NCI-H69 (cell line): ENCODE results near the gene GUCA2B.

Source experiments
- DNase-seq: peaks from one replicate; lab custom pipeline; 2025; lab: John Stamatoyannopoulos, UW

Gene GUCA2B

DNA sequence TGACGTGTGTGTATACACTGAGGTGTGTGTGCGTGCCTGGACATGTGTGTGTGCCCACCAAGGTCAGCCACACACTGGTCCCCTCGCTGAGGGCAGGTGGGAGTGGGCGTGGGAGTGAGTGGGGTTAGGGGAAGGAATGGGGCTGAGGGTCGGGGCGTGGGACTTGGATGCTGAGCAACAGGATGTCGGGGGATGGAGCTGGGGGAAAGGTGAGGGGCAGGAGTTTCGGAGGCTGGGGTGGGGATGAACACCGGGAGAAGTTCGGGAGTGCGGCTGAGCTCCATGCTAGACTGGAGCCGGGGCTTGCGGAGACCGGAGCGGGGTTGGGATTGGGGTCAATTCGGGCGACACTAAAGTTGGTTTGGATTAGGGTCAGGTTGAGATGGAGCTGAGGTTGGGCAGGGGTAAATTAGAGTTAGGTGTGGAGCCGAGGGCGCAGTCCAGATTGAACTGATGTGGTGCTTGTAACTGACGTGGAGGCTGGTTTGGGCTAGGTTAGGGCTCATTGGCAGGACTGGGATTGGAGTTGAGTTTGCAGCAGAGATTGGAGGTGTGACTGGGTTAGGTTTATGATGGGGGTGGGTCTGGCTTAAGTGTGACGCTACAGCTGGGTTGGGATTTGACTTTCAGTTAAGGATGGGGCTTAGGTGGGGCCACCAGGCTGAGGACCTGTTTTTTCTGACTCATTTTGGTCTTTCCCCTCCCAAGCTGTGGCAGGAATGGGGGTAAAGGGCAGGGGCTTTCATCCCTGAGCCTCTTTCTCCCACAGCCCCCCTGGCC is 14.6 kb downstream of the GUCA2B start:
- no peak for DNase-seq

DNA sequence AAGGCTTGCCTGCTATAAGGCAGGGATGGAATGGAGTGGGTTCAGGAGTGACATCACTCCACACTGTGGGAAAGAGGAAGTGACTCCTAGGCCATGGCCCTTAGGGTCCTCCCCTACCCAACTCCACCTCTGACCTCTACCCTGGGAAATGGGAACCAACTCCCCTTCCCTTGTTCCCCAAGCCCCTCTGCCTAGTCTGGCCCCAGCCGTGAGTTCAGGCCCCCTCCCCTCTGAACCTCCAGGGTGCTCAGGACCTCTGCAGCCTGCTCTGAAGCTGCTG is 15.1 kb downstream of the GUCA2B start:
- DNase-seq: no peak

DNA sequence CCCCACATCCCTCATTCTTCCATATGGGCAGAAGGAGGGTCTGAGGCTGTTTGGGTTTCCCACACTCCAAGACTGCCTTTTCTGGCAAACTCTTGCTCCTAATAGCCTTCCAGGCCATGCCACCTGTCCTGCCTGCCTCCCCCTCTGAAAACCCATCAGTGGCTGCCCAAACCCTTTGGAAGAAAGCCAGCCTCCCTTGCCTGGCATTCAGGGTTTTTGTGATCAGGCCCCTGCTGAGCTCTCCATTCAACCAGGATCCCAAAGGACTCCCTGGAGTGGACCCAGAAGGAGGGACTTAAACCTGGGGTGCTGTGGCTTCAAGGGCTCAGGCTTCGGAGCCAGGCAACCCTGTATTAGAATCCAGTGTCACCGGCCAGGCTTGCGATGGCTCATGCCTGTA is 15.6 kb downstream of the GUCA2B start:
- peak; percentile 76 for DNase-seq

DNA sequence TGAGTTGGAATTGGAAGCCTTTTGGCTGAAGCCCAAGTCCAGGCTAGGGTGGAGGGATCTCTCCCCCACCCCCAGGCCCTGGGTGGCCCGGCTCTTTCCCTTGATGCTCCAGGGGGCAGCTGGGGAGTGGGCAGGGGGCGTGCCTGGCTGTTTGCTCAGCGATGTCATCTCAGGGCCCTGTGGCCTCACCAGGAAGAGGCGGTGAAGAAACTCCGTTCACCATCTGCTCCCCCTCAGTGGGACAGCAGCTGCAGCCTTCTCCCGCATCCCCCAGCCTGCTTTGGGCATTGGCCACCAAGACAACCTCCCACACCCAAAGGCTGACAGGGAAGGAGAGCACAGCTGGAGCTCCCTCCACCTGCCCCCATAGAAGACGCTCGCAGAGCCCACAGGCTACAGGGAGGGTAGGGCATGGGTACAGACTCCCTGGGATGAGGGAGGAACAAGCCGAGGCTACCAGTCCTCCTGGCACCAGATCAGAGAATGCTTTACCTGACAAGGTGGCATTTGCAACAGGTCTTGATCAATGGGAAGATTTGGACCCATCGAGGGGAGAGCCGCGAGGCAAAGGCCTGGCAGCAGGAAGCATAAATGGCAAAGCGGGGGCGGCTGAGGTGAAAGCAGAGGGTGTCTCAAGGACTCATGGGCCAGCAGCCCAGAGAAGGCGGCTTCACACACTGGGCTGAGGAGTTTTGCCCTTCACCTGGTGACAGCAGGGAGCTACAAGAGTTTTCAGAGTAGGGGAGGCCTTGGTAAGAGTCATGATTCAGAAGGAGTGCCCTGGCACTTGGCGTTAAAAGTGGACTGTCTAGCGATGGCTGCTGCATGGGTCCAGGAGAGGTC is 17.8 kb downstream of the GUCA2B start:
- peak; percentile 89 for DNase-seq

DNA sequence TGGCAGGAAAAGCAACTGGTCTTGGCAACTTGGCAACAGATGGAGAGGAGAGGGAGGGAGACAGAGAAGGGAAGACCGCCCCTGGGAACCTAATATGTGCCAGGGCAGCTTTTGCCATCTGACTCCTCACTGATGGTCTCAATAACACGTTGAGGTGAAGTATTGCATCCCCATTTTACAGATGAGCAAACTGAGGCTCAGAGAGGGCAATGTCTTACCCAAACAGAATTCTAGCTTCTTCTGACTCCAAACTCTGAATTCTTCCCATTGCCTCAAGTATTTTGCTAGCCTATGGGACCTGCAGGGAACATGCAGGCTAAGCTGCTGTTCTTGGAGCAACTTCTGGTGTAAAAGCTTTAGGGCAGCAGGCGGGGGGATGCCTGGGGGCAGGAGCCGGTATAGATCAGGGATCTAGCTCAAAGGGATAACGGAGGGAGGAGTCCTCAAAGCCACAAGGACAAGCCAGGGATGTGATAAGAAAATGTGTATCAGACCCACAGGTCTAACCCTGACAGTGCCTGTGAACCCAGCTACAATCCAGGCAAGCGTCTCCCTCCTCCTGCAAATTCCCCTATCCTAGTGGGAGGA is 18.6 kb downstream of the GUCA2B start:
- DNase-seq: peak; percentile 35

DNA sequence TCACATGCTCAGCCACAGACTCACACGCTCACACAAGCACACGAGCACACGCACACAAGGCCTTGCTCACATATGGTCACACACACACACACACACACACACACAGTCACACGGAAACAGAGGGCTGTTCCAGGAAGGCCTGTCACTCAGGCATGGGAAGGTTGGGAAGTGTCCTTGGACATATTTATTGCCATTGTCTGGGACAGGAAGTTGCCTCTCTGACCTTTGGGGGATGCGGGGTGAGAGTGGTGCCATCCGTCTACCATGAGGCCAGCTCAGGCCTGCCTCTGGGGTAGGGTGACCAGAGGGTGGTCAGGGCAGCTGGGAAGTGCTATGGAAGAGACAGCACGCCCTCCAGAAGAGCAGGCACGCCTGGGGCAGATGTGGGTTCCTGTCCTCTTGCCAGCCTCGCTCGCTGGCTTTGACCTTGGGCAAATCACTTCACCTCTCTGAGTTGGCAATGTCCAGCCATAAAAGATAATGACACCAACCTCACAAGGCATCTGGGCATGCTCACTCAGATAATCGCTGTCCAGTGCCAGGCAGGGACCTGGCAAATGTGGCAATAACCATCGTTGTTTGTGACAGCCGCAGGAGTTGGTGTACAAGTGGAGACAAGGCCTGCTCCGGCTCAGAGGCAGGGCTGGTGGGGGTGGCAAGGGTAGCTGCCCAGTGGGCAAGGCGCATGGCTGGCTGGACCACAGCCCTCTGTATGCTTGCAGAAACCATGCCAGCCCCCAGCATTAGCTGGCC is 19.3 kb downstream of the GUCA2B start:
- peak; percentile 21 for DNase-seq

DNA sequence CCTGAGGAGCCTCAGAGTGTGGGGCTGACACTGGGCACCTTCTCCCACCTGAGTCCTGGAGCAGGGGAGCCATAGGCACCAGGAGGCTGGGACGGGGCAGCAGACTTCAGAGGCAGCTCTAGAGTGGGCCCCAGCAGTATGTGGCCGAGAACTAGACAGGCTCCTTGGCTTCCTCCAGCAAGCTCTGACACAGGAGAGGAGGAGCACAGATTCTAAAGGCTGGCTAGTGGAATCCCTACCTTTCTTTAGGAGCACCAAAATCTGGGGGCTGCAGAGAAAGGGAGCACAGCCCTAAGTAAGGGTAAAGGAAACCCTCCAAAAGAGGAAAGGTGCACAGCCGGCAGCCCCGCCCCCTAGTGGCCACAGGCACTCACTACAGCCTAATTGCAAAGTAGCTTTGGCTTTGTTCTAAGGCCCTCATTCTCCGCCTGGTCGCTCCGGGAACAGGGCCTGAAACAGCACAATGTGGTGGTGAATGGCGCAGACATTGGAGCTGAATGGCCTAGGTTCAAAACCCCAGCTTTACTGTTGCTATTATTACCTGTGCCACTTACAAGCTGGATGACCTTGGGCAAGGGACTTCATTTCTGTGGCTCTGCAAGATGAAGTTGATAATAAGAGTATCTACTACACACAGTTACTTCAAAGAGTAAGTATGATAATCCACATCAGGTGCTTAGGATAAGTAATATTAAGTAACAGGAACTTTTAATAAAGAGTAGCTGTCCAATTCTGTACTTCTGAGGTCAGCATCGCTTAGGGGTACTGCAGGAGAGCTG is 20.1 kb downstream of the GUCA2B start:
- DNase-seq: peak; percentile 45

DNA sequence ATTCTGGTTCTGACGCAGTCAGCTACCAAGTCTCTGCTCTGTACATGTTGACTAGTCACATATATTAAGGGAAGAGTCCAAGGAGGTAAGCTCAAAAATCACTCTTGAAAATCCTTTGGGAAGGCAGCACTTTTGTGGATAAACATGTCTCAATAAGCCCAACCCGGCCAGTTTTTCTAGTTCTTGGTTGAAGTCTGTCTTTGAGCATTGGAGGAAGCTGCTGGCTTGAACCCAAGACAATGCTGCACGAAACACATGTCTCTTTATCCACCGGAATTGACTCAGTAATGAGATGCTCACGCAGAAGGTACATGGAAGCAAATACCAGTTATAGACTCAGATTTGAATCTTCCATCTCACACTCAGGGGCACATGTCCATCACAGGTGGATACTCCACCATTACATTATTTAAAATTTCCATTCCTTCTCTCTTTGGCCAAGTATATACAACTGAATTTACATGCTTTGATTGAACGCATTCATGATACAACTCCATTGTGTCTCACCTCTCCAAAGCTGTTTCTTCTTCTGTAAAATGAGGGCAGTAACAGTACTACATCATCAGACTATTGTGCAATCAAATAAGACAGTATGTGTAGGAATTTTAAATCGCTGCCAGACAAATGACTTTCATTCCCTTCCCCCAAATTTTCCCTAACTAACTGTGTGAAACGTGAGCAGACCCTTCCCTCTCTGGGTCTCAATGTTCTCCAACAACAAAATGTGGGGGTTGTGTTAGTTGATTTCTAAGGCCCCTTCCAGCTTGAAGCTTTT is 20.9 kb downstream of the GUCA2B start:
- no peak for DNase-seq

DNA sequence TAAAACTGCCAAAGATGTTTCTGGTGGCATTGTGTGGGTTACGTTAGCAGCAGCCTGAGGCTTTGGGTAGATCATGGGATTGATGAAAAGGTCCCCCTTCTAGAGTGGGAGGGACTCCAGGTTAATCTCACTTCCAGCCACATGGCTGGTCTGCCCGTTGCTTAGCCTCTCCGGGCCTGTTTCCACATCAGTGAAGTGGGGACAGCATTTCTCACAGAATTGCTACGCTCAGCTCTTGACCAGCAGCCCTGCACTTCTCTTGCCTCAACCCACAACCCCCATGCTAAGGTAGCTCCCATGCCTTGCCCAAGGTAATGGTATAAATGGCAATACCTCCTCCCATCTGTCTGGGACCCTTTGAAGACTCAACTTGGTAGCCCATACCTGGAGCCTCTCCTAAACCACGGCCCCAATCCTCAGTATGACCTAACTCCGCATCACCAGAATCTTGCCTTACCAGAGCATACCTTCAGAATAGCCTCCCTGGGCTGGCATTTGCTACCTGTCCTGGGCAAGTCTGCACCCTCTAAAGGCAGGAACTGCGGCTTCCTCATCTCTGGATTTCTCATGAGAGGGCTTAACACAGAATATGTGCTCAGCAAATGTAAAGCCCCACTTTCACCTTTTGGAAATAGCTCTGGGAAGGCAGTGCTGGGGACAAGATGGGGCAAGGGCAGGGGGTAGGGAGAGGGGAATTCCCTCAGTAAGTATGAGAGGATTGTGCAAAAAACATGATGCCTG is 22.3 kb downstream of the GUCA2B start:
- DNase-seq: no peak

DNA sequence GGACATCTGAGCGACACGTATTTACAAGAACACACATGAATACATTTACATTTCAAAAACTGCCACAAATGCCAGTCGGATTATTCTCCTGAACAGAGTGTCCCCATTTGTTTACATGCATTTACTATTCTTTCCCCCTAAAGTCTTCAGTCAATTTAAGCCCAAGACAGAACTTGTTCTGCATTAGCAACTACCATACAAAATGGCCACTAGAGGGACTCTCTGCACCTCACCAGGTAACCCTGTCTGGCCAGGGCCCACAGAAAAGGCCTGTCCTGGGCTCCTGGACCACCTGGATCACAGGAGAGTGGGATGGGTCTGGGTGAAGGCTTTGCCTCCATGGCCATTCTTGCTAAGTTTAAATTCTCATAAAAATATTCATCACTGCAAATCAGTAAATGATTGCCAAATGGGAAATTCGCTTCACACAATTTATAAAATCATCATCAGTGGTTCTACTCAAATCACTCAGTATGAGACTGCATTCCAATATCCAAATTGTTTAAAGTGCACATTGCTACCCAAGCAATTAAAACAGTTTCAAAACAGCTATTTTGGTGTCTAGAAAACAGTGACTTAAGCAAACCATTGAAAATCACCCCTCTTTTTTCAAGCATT is 23.8 kb downstream of the GUCA2B start:
- DNase-seq: peak; percentile 62

DNA sequence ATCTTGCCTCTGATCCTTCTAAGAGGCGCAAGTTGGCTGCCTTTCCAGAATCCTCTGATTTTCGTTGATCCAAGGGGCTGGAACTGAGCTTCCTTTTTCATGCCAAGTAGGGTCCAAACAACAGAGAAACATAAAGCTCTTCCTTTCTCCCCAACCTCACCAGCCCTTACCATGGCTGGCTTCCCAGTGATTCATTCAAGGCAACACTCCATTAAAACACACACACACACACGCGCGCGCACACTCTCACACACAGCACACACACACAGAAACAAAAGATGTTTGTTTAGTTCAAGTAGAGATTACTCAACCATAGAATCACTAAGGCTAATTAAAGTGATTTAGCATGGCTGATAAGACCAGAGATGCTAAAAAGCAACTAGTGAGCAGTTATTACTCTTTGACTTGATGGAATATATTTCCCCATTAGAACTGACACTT is 24.4 kb downstream of the GUCA2B start:
- DNase-seq: peak; percentile 71

DNA sequence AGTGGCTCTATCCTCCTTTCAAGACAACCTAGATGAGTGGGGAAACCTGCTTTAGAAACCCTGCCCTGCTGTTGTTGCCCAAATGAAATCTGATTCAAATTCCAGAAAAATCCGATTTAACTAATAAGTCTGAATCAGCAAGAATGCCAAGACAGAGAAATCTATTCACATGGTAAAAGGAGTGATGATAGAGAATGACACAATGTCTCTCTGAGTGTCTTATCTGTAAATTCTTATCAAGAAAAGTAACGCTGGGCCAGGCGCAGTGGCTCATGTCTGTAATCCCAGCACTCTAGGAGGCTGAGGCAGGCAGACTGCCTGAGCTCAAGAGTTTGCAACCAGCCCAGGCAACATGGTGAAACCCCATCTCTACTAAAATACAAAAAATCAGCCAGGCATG is 25.0 kb downstream of the GUCA2B start:
- DNase-seq: no peak

DNA sequence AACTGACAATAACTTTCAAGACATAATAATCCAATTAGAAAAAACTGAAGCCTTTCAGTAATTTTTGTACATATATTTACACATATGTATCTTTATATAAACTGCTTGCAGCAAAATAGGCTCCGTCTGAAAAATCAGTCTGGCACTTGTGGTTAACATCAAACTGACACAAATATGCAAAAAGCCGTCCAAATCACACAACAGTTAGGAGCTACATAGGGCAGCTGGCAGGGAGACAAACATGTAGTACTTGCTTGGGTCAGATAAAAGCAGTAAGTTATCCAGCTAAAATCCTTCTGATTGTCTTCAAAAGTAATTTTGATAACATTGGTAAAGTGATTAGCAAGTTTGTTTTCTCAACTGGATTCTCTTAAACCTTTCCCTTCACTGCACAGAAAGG is 26.1 kb downstream of the GUCA2B start:
- DNase-seq: no peak

DNA sequence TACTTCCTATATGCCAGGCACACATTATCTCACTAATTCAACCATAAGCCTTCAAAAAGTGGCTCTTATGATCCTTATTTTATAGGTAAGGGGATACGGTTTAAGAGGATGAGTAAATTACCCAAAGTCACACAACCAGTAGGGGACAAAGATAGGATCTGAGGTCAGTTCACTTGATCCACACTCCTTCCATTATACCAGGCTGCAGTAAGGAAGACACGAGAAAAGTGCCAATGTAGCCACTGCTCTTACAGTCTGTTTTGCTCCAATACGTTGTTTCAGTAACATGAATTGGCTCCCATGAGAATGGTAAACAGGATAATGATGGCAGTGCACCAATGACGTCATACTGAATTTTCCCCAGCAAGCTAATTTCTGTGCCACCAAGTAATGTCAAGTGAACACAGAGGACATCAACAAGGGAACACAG is 26.7 kb downstream of the GUCA2B start:
- no peak for DNase-seq

DNA sequence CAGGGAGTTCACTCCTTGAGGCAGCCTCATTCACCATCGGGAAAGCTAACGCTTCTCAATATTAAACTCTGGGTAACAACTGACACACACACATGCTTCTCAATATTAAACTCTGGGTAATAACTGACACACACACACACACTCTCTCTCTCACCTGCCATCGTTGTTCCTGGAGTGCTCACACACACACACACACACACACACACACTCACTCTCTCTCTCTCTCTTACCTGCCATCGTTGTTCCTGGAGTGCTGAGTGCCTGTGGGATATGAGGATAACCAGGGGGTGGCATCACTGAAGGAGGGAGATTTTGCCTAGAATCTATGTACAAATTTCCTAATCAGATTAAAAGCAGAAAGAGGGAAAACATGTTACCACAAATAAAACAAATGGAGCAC is 28.5 kb downstream of the GUCA2B start:
- no peak for DNase-seq

DNA sequence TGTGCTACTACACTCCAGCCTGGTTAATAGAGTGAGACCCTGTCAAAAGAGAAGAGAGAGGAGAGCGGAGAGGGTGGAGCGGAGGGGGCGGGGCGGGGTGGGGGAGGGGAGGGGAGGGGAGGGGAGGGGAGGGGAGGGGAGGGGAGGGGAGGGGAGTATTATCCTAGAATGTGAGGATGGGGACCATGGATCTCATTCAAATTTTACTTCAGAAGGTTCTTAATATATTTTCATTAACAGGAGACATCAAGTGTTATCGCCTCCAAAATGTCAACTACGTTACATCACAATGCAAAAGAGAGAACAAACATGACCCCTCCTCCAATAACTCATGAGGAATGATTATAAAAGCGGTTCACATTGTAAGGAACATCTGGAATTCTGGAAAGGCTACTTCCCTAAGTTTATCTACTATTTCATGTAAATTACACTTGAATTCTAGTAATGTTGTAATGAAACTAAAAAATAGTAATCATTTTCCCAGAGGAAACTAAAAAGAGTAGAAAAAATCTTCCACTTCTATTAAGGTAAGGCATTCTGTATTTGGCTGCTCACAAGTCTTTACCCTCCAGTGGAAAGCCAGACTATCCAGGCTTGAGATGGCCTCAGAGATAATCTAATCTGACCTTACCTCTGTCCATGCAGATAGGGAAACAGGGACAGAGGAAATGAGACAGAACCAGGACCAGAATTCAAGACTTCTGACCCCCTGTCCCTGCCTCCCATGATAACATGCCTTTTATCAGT is 30.2 kb downstream of the GUCA2B start:
- DNase-seq: no peak

DNA sequence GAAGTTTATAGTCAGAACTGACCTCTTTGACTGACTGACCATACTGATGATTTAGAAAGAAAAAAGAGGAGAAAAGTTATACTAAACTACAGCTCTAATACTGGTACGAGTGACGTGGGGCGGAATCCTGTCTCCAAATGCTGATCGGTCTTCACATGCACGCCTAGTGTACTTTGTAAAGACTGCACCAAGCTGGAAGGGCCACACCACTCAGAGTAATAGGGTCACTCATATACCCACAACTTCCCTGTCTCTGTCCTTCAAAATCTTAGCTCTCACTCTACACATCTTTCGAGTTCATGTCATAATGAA is 30.7 kb downstream of the GUCA2B start:
- no peak for DNase-seq

DNA sequence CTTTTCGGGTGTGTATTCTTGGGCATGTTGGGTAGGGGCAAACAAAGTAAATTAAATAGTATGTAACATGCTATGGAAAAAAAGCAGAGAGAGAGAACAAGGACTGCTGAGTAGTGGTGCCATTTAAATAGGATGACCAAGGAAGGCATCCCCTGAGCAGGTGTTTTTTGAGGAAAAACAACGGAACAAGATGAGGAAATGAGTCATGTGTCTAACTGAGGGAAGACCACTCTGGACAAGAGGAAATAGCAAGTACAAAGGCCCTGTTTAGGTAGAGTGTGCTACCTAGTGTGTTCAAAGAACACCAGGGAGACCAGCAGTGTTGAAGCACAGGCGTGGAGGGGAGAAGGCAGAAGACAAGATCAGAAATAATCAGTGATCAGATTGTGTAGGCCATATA is 31.4 kb downstream of the GUCA2B start:
- DNase-seq: no peak

DNA sequence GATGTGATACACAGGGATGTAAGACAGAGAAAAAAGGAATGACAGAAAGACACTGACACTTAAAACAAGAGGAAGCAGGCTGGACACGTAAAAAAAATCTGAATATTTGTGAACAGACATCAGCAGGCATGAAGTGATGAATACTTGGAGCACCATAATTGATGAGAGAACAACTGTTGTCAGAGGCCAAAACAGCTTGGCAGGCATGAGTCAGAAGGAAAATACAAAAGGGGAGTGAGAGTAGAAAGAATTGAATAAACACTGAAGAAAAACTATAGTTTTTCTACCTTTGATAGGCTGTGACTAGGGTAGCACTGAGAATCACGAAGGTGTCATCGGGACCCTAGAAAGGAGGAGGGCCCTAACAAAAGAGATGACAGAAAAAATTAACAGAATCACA is 32.9 kb downstream of the GUCA2B start:
- no peak for DNase-seq
